PFSK-1 (cell line): ENCODE data around the gene TRIM44.

Experiments used
- FOXP2 ChIP-seq: optimal IDR thresholded peaks from 2 replicates; pipeline ENCODE3; 2011; ENCODE audit warnings: borderline replicate concordance, control low read depth, inconsistent platforms; ENCODE audit not compliant: insufficient read depth; ENCODE audit errors: extremely low read length, extremely low read depth
- POLR2AphosphoS5 ChIP-seq: IDR thresholded peaks from 2 replicates; pipeline ENCODE4 v1.6.1; 2012; ENCODE audit warnings: low read depth, mild to moderate bottlenecking, control low read depth, low read length, moderate library complexity
- REST ChIP-seq, 2 experiments: IDR thresholded peaks; 2 replicates each; pipeline versions ENCODE4 v1.6.1 to v1.8.0; 2011 to 2012; ENCODE audit warnings: low read depth in 2 of 2, low read length in 2 of 2, control low read depth in 1 of 2, inconsistent platforms in 1 of 2, mild to moderate bottlenecking in 1 of 2, moderate library complexity in 1 of 2; ENCODE audit not compliant: insufficient read depth in 1 of 2
- SIN3A ChIP-seq: IDR thresholded peaks from 2 replicates; pipeline ENCODE4 v1.6.1; 2012; ENCODE audit warnings: mild to moderate bottlenecking, low read length, moderate library complexity, borderline replicate concordance; ENCODE audit not compliant: insufficient read depth
- TAF1 ChIP-seq: IDR thresholded peaks from 2 replicates; pipeline ENCODE4 v1.6.1; 2012; ENCODE audit warnings: low read length, control low read depth, borderline replicate concordance; ENCODE audit not compliant: insufficient read depth

The TRIM44 gene

GRCh38 chr11:35620795-35621194 is 41.8 kb upstream of the TRIM44 start:
- TF ChIP-seq TAF1 (no peak), SIN3A (no peak), FOXP2 (no peak), REST (IDR thresholded peaks at IDR 0.05; ENCODE audit: insufficient read depth in 1 of 2, low read depth in 2 of 2, low read length in 2 of 2) (no peak), POLR2AphosphoS5 (0 out of 2 replicates have a peak, but pooled peaks have one; percentile 18)

GRCh38 chr11:35621620-35622019 is 41.0 kb upstream of the TRIM44 start:
- TF ChIP-seq POLR2AphosphoS5 = no peak
- TF ChIP-seq TAF1 = no peak
- TF ChIP-seq REST (IDR thresholded peaks at IDR 0.05; ENCODE audit: insufficient read depth in 1 of 2, low read depth in 2 of 2, low read length in 2 of 2) = no peak
- no peak for TF ChIP-seq FOXP2
- no peak for TF ChIP-seq SIN3A

GRCh38 chr11:35622070-35622469 is 40.5 kb upstream of the TRIM44 start:
- TF ChIP-seq REST (IDR thresholded peaks at IDR 0.05; ENCODE audit: insufficient read depth in 1 of 2, low read depth in 2 of 2, low read length in 2 of 2) (0 out of 4 replicates have a peak, but pooled peaks of 1 of the 2 experiments have one; percentile 25), FOXP2 (no peak)

GRCh38 chr11:35623621-35624168 is 38.9 kb upstream of the TRIM44 start:
- TF ChIP-seq SIN3A (no peak), TAF1 (no peak), REST (IDR thresholded peaks at IDR 0.05; ENCODE audit: insufficient read depth in 1 of 2, low read depth in 2 of 2, low read length in 2 of 2) (no peak), FOXP2 (no peak), POLR2AphosphoS5 (no peak)

GRCh38 chr11:35624316-35624715 is 38.3 kb upstream of the TRIM44 start:
- no peak for TF ChIP-seq SIN3A
- TF ChIP-seq TAF1 = no peak
- no peak for TF ChIP-seq POLR2AphosphoS5
- no peak for TF ChIP-seq FOXP2
- no peak for TF ChIP-seq REST (IDR thresholded peaks at IDR 0.05; ENCODE audit: insufficient read depth in 1 of 2, low read depth in 2 of 2, low read length in 2 of 2)
